Posterior vena cava (tissue), 2 donors: ENCODE results near the gene TMCC1. TPM values are rescaled to one million over a fixed set of nuclear protein-coding genes. Genes with fewer than 3 reads are reported as not detected.
"Not testable (repeated sequence)": the region's sequence is repeated elsewhere in the genome, so short reads cannot be mapped to it uniquely, and the experiment has no call there.

Source experiments
- DNase-seq: peaks from one replicate; pipeline ENCODE4 v3.0.0-alpha.2; 2020; ENCODE audit warnings: low spot score
- intact Hi-C, 2 donors: fragments of 100-400 bp; cut with DNase I; formaldehyde crosslinking; loops; one replicate each; pipeline versions ENCODE4 v1.14.1 to v1.14.2; 2022 to 2023
- total RNA-seq, 2 donors: library from RNA; stranded (reverse); fragmentation: NEBNext Ultra II Directional; extraction: Animal tissue kit (Norgen Biotek cat#: 25700); gene quantifications; one replicate each; pipeline ENCODE4 v1.2.1, GENCODE V29; 2021
- donor health status: DM: yes; HTN: yes; CAD: no.
- donor health status: DM: yes; HTN: yes; CAD: no.

Gene TMCC1
- total RNA-seq, 2 donors from 2014 or later, result 38.4 to 47.7 TPM

DNA sequence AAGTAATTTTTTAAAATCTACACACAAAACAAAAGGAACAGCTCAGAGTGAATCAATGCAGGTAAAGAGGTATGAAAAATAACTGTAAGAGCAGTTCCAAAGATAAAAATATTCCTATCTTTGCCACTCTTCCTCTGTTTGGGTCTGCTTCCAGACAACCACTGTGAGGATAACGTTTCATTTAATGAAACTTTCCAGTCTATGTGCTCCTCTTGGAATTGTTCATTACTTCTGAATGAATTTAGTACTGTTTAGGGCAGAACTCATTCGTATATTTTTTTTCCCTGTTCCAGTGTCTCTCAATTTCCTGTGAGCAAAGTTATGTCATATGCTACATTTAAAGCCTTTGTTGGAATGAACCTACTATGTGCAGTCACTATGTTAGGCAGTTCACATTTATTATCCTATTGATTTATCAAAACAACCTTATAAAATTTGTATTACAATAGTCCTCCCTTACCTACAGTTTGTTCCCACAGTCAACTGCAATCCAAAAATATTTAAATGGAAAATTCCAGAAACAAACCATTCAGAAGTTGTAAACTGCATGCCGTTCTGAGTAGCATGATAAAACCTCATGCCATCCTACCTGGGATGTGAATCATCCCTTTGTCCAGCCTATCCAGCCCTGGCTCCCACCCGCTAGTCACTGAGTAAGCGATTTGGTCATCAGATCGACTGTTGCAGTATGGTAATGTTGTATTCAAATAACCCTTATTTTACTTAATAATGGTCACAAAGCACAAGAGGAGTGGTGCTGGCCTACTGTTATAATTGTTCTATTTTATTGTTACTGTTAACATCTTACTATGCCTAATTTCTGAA is 98.1 kb downstream of the TMCC1 start:
- intact Hi-C loops, result no loop called here
- no peak for DNase-seq

GRCh38 chr3:129794311-129795185 is 99.0 kb downstream of the TMCC1 start:
- intact Hi-C loops, result no loop called here
- no peak for DNase-seq

DNA sequence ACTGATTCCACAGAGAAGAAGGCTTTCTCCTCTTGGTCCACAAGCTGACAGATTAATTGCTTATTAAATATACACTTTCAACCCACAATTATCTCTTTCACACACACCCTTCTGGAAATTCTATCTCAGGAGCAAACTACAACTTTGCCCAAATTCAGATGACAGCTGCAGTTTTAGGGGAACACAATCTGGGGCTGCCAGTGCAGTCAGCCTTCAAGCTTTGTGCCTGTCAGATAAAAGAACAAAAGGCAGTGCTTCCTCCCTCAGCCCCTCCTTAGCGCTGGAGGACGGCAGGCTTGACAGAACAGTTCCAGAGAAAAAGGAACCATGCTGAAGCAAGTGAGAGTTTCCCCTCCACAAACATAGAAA is 99.6 kb downstream of the TMCC1 start:
- no peak for DNase-seq
- intact Hi-C loops, result no loop called here

- intact Hi-C loops, result no loop called here
- DNase-seq, result no peak
Measured at GRCh38 chr3:129793319-129793718, 100.2 kb downstream of the TMCC1 start.

DNA sequence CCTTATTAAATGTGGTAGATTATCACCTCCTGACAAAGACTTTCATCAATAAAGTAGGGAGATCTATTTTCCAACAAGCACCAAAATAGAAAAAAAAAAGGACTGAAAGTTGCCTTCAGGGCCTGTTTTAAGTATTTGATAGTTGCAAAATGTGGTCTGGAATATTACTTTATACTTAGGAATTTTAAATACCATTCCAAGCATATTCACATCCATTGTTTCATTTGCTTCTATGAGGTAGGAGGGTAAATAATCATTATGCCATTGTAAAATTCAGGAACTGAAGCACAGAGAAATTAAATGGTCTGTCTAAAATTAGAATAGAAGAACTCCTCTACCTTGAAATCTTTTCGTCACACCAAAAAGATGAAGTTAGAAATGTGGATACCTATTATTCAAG is 110.0 kb downstream of the TMCC1 start:
- DNase-seq, result no peak
- intact Hi-C loops, result no loop called here

DNA sequence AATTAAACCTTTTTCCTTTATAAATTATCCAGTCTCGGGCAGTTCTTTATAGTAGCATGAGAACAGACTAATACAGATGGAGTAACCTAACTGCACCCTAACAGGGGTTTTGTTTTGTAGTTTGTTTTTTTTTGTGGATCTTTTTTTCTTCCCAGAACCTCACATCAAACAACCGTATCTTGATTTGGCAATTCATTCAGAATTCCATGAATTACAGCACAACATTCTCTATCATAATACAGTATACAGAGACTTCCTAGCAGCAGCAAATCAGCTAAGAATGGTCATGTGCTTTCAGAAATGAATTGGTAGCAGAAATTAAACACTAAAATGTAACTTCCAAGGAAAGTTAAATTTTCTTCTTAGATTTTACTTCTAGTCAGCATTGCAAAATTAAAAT is 114.6 kb downstream of the TMCC1 start:
- intact Hi-C loops, result no loop called here
- DNase-seq, result no peak

GRCh38 chr3:129777806-129778205 is 115.7 kb downstream of the TMCC1 start:
- DNase-seq, result no peak
- intact Hi-C loops, result no loop called here

- DNase-seq, result no peak
- intact Hi-C loops, result no loop called here
Measured at GRCh38 chr3:129775870-129776269, 117.6 kb downstream of the TMCC1 start.

GRCh38 chr3:129773691-129774663 is 119.5 kb downstream of the TMCC1 start:
- no peak for DNase-seq

DNA sequence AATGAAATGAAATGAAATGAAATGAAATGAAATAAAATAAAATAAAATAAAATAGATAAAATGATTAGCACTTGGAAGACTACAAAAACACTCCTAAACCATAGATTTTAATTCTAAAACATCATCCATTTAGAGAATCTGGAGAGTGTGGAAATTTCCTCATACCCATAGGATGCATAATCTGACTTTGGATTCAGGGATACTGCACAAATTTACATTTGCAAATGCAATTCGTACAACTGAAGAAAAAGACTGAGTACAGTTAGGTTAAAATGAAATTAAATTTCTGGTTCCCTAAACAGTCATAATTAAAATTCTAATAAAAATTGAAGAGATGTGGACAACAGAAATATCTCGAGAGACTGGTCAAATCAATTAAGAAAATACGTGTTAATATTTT is 122.9 kb downstream of the TMCC1 start:
- intact Hi-C loops, result no loop called here
- no peak for DNase-seq

More at GRCh38 chr3:129773691-129774663, 119.5 kb downstream of the TMCC1 start:
- intact Hi-C loops, result no loop called here

DNA sequence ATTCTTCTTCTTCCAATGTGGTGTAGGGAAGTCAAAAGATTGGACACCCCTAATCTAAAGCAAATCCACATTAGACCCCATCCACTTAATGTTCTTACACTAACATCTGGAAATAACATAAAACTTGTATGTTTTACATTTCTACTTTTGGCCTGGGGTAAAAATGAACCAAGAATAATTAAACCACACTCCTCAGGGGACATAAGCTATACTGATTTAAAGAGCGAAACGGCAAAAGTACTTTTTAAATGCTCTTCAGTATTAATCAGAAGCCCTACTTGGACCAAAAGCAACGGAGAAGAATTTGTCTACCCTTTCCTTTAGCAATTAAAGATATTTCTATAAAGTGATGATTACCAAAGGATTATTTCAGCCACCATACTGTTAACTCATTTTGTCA is 123.9 kb downstream of the TMCC1 start:
- intact Hi-C loops, result no loop called here
- no peak for DNase-seq

DNA sequence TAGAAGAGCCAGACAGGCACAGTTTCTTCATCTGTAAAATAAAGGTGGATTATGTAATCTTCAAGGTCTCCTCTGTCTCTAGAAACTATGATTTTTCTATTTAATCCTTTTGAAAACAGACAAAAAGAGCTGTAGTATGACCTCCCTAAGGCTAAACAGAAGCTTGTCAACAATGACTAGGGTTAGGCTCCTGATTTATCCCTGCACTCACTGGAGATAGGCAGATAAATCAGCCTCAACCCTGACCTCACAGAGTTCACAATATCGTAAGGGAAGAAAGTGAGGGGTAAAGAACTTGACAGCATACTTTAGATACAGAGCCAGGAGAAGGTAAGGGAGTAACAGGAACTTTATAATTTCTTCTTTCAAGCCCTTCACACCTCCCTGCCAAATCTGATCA is 124.8 kb downstream of the TMCC1 start:
- intact Hi-C loops, result no loop called here
- no peak for DNase-seq

- intact Hi-C loops, result no loop called here
- no peak for DNase-seq
Measured at GRCh38 chr3:129766135-129766534, 127.4 kb downstream of the TMCC1 start.

- DNase-seq, result no peak
- intact Hi-C loops, result no loop called here
Measured at GRCh38 chr3:129764090-129764489, 129.4 kb downstream of the TMCC1 start.

DNA sequence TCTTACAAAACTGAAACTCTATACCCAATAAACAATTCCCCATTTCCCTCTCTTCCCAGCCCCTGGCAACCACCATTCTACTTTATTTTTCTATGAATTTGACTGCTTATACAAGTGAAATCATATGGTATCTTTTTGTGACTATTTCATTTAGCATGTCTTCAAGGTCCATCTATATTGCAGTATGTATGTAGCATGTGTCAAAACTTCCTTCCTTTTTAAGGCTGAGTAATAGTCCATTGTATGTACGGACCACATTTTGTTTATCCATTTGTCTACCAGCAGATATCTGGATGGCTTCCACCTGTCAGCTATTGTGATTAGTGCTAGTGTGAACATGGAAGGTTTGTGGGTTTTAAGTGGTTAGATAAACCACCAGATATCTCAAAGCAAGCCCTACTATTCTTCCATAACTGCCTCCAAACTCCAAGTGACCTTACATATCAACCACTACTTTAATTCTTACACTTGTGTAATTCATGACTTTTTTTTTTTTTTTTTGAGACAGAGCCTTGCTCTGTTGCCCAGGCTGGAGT is 134.7 kb downstream of the TMCC1 start:
- DNase-seq, result no peak
- intact Hi-C loops, result no loop called here

- no peak for DNase-seq
- intact Hi-C loops, result no loop called here
Measured at GRCh38 chr3:129758306-129758705, 135.2 kb downstream of the TMCC1 start.

DNA sequence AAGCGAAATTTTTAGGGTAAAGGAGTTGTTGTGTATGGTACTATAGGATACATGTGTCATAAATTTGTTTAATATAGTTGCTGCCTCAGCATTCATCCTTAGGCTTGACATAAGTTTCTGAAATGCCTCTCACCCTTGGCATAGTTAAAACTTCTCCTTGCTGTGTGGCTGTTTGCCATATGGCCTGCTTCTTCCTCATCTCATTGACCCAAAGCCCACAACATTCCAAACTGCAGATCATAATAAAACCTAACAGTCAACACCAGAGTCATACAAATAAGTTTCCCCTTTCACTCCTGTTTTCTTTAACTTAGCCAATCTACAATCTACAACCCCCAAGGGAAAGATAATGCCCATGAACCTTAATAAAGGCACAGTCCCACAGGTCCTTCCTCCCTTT is 136.6 kb downstream of the TMCC1 start:
- intact Hi-C loops, result no loop called here
- no peak for DNase-seq

- intact Hi-C loops, DNase-seq: not testable (repeated sequence)
Measured at GRCh38 chr3:129751105-129751504, 142.4 kb downstream of the TMCC1 start.

DNA sequence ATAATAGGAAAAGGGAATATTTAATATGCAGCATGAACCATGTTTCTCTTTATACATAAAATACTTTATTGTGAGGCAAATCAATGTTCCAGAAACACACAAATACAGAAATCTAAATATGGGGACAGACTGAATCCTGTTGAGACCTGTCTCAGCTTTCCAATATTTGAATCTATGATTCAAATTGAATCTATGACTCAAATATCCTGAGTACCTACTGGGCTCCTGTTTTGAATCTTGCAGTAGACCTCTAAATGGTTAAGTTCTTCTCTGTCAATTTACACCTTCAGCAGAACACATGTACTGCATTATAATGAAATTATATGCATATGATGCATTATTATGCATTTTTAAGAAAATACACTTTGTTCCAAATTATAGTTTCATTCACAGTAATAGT is 143.8 kb downstream of the TMCC1 start:
- no peak for DNase-seq
- intact Hi-C loops, result no loop called here
